HCT116 (cell line): ENCODE results near the gene RSRC1. TPM values are rescaled to one million over a fixed set of nuclear protein-coding genes. Genes with fewer than 3 reads are reported as not detected.

Source experiments
- ATAC-seq: fragments of 200-7000 bp; cut with Tn5 transposase; 2 replicates; pipeline ENCODE4 v1.9.1; 2020; ENCODE audit warnings: mild to moderate bottlenecking, moderate library complexity
- BruUV-seq: library from RNA; stranded (reverse); fragments of 400-500 nt; replicated peaks from 2 replicates; lab custom pipeline; 2021; lab: Mats Ljungman, UMichigan
- CTCF ChIA-PET: fragments of 300-600 bp; sonication (Branson Sonifier 250); formaldehyde crosslinking; loops from one replicate; lab custom pipeline; 2021; ENCODE audit warnings: antibody characterized with exemption; lab: Charles Lee
- POLR2A ChIA-PET: fragments of 300-600, 350-600 bp; sonication (Branson Sonifier 250); formaldehyde crosslinking; loops from one replicate; lab custom pipeline; 2021; ENCODE audit warnings: antibody characterized with exemption; lab: Charles Lee
- RAD21 ChIA-PET, 2 experiments: fragments of 300-600 bp; sonication (Branson Sonifier 250); formaldehyde crosslinking; loops; one replicate each; lab custom pipeline; 2023; ENCODE audit warnings: low total read pairs in 2 of 2; ENCODE audit not compliant: uncharacterized antibody in 2 of 2, unreplicated experiment in 2 of 2, low non-redundant PET in 1 of 2; lab: Charles Lee
- DNase-seq: peaks from one replicate; pipeline ENCODE4 v3.0.0-alpha.2; 2010; ENCODE audit warnings: low read depth, low spot score
- H2AFZ ChIP-seq: fragments of 200-600 bp; shearing (Covaris generic), sonication (generic); 2 replicates; pipeline ENCODE4 v1.6.1; 2017; ENCODE audit warnings: low read depth, mixed run types, mixed read lengths, antibody characterized with exemption, low read length; ENCODE audit not compliant: poor library complexity, severe bottlenecking
- H3K27ac ChIP-seq: 2 replicates; pipeline ENCODE4 v1.5.1; 2012; ENCODE audit warnings: low read depth, low read length
- H3K27me3 ChIP-seq: fragments of 200-600 bp; sonication (generic); 2 replicates; pipeline ENCODE4 v1.6.1; 2016; ENCODE audit warnings: mixed run types, low read length, mixed read lengths; ENCODE audit not compliant: insufficient read depth
- H3K36me3 ChIP-seq, 2 experiments: fragments of 200-500 bp in 1 of 2; fragments of 200-600 bp in 1 of 2; sonication (Bioruptor generic) in 1 of 2; sonication (generic) in 1 of 2; 2 replicates each; pipeline versions ENCODE4 v1.5.1 to v1.6.1; 2014 to 2016; ENCODE audit warnings: low read length in 2 of 2, inconsistent platforms in 1 of 2, mixed read lengths in 1 of 2, mixed run types in 1 of 2; ENCODE audit not compliant: insufficient read depth in 2 of 2, control insufficient read depth in 1 of 2
- H3K4me1 ChIP-seq, 2 experiments: fragments of 200-600 bp in 1 of 2; sonication (generic) in 1 of 2; 2 replicates each; pipeline versions ENCODE4 v1.5.1 to v1.6.1; 2012 to 2017; ENCODE audit warnings: low read length in 2 of 2, inconsistent platforms in 1 of 2, mild to moderate bottlenecking in 1 of 2, mixed read lengths in 1 of 2, mixed run types in 1 of 2, moderate library complexity in 1 of 2; ENCODE audit not compliant: insufficient read depth in 2 of 2, control insufficient read depth in 1 of 2
- H3K4me2 ChIP-seq: fragments of 200-600 bp; sonication (generic); 2 replicates; pipeline ENCODE4 v1.6.1; 2017; ENCODE audit warnings: mixed run types, low read length, mixed read lengths
- H3K4me3 ChIP-seq, 2 experiments: fragments of 200-600 bp in 1 of 2; sonication (generic) in 1 of 2; replicated peaks in 1 of 2; 2 replicates each; pipeline ENCODE4 v1.5.1; 2011 to 2016; ENCODE audit warnings: low read length in 2 of 2, control low read depth in 1 of 2, low read depth in 1 of 2, mild to moderate bottlenecking in 1 of 2, mixed read lengths in 1 of 2, mixed run types in 1 of 2
- H3K79me2 ChIP-seq: fragments of 200-600 bp; sonication (generic); 2 replicates; pipeline ENCODE4 v1.6.1; 2017; ENCODE audit warnings: mild to moderate bottlenecking, mixed run types, low read length, moderate library complexity, mixed read lengths; ENCODE audit not compliant: insufficient read depth
- H3K9ac ChIP-seq: fragments of 200-600 bp; sonication (generic); 2 replicates; pipeline ENCODE4 v1.6.1; 2016; ENCODE audit warnings: low read length, mixed read lengths
- H3K9me2 ChIP-seq: fragments of 200-600 bp; sonication (generic), shearing (Covaris generic); 2 replicates; pipeline ENCODE4 v1.6.1; 2017; ENCODE audit warnings: mixed run types, mild to moderate bottlenecking, moderate library complexity; ENCODE audit not compliant: insufficient read depth
- H3K9me3 ChIP-seq, 2 experiments: fragments of 200-500 bp in 1 of 2; fragments of 200-600 bp in 1 of 2; sonication (Bioruptor generic) in 1 of 2; sonication (generic) in 1 of 2; 2 replicates each; pipeline ENCODE4 v1.6.1; 2014 to 2017; ENCODE audit warnings: low read length in 2 of 2, mixed read lengths in 2 of 2, inconsistent platforms in 1 of 2, low read depth in 1 of 2, mild to moderate bottlenecking in 1 of 2, mixed run types in 1 of 2, moderate library complexity in 1 of 2; ENCODE audit not compliant: control insufficient read depth in 1 of 2, insufficient read depth in 1 of 2
- H4K20me1 ChIP-seq: fragments of 200-600 bp; sonication (generic), shearing (Covaris generic); 2 replicates; pipeline ENCODE4 v1.6.1; 2017; ENCODE audit warnings: mixed run types, mild to moderate bottlenecking, moderate library complexity; ENCODE audit not compliant: insufficient read depth
- EGR1 ChIP-seq: IDR thresholded peaks from 2 replicates; pipeline ENCODE4 v1.6.1; 2012; ENCODE audit warnings: low read depth
- ELF1 ChIP-seq: IDR thresholded peaks from 2 replicates; pipeline ENCODE4 v1.6.1; 2012; ENCODE audit warnings: low read depth, borderline replicate concordance
- EZH2phosphoT487 ChIP-seq: fragments of 200-600 bp; IDR thresholded peaks from 2 replicates; pipeline ENCODE4 v1.6.1; 2018; ENCODE audit warnings: antibody characterized with exemption, borderline replicate concordance
- FOSL1 ChIP-seq: IDR thresholded peaks from 2 replicates; pipeline ENCODE4 v1.6.1; 2012; ENCODE audit warnings: low read depth
- JUND ChIP-seq: IDR thresholded peaks from 2 replicates; pipeline ENCODE4 v1.6.1; 2012
- MAX ChIP-seq: IDR thresholded peaks from 2 replicates; pipeline ENCODE4 v1.6.1; 2012
- POLR2A ChIP-seq: IDR thresholded peaks from 2 replicates; pipeline ENCODE4 v1.7.0; 2011; ENCODE audit warnings: borderline replicate concordance; ENCODE audit not compliant: insufficient read depth, insufficient read length; ENCODE audit errors: extremely low read depth
- POLR2AphosphoS5 ChIP-seq: IDR thresholded peaks from 2 replicates; pipeline ENCODE4 v1.6.1; 2011; ENCODE audit warnings: mild to moderate bottlenecking, low read depth, low read length, moderate library complexity
- RAD21 ChIP-seq: IDR thresholded peaks from 2 replicates; pipeline ENCODE4 v1.6.1; 2012; ENCODE audit warnings: low read depth, mild to moderate bottlenecking
- REST ChIP-seq: IDR thresholded peaks from 2 replicates; pipeline ENCODE4 v1.6.1; 2012; ENCODE audit warnings: low read depth
- TCF7L2 ChIP-seq: IDR thresholded peaks from 2 replicates; pipeline ENCODE4 v1.7.0; 2011; ENCODE audit warnings: borderline replicate concordance, inconsistent platforms; ENCODE audit not compliant: insufficient read depth, insufficient read length; ENCODE audit errors: extremely low read depth
- ZFX ChIP-seq: fragments of 450-650 bp; IDR thresholded peaks from 2 replicates; pipeline ENCODE4 v1.6.1; 2017
- intact Hi-C: fragments of 100-400 bp; cut with micrococcal nuclease; formaldehyde crosslinking; loops from 2 replicates; pipeline ENCODE4 v1.10.0; 2022
- total RNA-seq: library from RNA; stranded (reverse); gene quantifications from one replicate; pipeline ENCODE4 v1.2.1, GENCODE V29; 2021; ENCODE audit not compliant: unreplicated experiment

Gene RSRC1
- total RNA-seq, 1 experiment from 2014 or later, result 37.1 TPM

GRCh38 chr3:158105119-158105709, 4.7 kb upstream of the RSRC1 start:
- RAD21 ChIA-PET, result no interaction called here
- Histone ChIP-seq H3K79me2 (peaks cover under 1% of the 10 kb centered on the region; the same call in 1 of the 2 replicates), H2AFZ (peak overlapping the region; percentile 60), H3K9me2 (no peaks in the 10 kb centered on the region), H3K4me3 (peak overlapping the region; percentile 57 to 73), H3K9ac (peak overlapping the region; percentile 71), H3K4me2 (peak overlapping the region; percentile 79), H3K27ac (peak overlapping the region; percentile 37; the same call in 1 of the 2 replicates), H3K27me3 (no peaks in the 10 kb centered on the region), H4K20me1 (no peaks in the 10 kb centered on the region), H3K9me3 (no peaks in the 10 kb centered on the region), H3K4me1 (peaks cover 0 to 16% of the 10 kb centered on the region in 2 experiments; a peak in 2 of 4 replicates), H3K36me3 (no peaks in the 10 kb centered on the region)
- no peak for DNase-seq
- TF ChIP-seq ZFX (peak; percentile 60), POLR2A (peak; percentile 35), EGR1 (no peak), JUND (no peak), POLR2AphosphoS5 (peak; percentile 62; the same call in 1 of the 2 replicates), FOSL1 (no peak), TCF7L2 (no peak), EZH2phosphoT487 (no peak)
- POLR2A ChIA-PET, result interaction anchor here (0.6 kb wide), 1 partner anchor 9 kb away, joined by 4 read pairs; no protein-coding TSS in a partner anchor
- intact Hi-C loops, result loop anchor here (10.0 kb wide), 1 partner anchor 210 kb away; no protein-coding TSS in a partner anchor
- peak; percentile 19 for ATAC-seq
- CTCF ChIA-PET, result no interaction called here
- no TSS peak for BruUV-seq

DNA sequence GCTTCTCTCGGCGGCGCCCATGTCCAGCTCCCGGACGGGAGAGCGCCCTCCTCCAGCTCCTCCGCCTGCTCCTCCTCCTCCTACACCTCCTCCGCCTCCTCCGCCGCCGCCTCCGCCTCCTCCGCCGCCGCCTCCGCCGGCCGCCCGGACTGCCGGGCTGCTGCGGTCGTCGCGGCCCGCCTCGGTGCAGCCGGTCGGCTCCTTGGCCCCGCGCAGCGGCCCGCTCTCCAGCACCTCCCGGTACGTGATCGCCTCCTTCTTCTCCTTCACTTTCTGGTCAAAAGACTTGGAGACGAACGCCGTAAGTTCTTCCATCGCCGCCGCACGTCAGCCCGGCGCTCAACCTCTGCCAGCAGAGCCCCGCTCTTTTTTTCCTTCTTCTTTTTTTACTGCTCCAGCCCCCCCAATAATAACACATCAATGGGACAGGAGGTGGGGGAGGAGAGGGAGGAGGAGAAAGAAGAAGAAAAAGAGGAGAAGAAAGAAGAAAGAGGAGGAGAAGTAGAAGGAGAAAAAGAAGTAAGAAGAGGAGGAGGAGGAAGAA, 4.1 kb upstream of the RSRC1 start:
- Histone ChIP-seq H4K20me1 (no peaks in the 10 kb centered on the region), H3K9me3 (no peaks in the 10 kb centered on the region), H3K9ac (peak overlapping the region; percentile 71), H3K27ac (peak overlapping the region; percentile 37), H2AFZ (peak overlapping the region; percentile 84), H3K27me3 (no peaks in the 10 kb centered on the region), H3K36me3 (no peaks in the 10 kb centered on the region), H3K9me2 (no peaks in the 10 kb centered on the region), H3K4me2 (peak overlapping the region; percentile 79), H3K4me3 (peak overlapping the region; percentile 57 to 73), H3K79me2 (peaks cover 6% of the 10 kb centered on the region), H3K4me1 (peaks cover 0 to 17% of the 10 kb centered on the region in 2 experiments; a peak in 2 of 4 replicates)
- intact Hi-C loops, result loop anchor here (10.0 kb wide), 1 partner anchor 209 kb away; no protein-coding TSS in a partner anchor
- ATAC-seq, result peak; percentile 59
- POLR2A ChIA-PET, result interaction anchor here (0.6 kb wide), 1 partner anchor 10 kb away, joined by 4 read pairs; no protein-coding TSS in a partner anchor
- no peak for DNase-seq
- CTCF ChIA-PET, result no interaction called here
- TF ChIP-seq FOSL1, result no peak
- TF ChIP-seq REST, result no peak
- TF ChIP-seq ELF1, result no peak
- TF ChIP-seq POLR2AphosphoS5, result 0 out of 2 replicates have a peak, but pooled peaks have one; percentile 38
- peak; percentile 88 for TF ChIP-seq EGR1
- no peak for TF ChIP-seq RAD21
- TF ChIP-seq MAX, result 0 out of 2 replicates have a peak, but pooled peaks have one; percentile 20
- BruUV-seq, result no TSS peak
- RAD21 ChIA-PET, result no interaction called here
